SK-N-SH (cell line): Measurements from ENCODE around the gene DICER1. TPM values are rescaled to one million over a fixed set of nuclear protein-coding genes. Genes with fewer than 3 reads are reported as not detected.

Experiments
- CTCF ChIA-PET: fragments of 300-600, 350-600 bp; formaldehyde crosslinking; extraction: SDS; loops from one replicate; lab custom pipeline; 2021; lab: Yijun Ruan, JAX
- POLR2A ChIA-PET: fragments of 350-600 bp; sonication (Branson Sonifier 250); formaldehyde crosslinking; extraction: SDS; loops from one replicate; lab custom pipeline; 2020; ENCODE audit warnings: antibody characterized with exemption, inconsistent platforms; lab: Yijun Ruan, JAX
- DNase-seq: peaks from one replicate; pipeline ENCODE4 v3.0.0; 2012
- H2AFZ ChIP-seq: fragments of 200-600 bp; sonication (generic); 2 replicates; pipeline ENCODE4 v1.8.1; 2016; ENCODE audit warnings: antibody characterized with exemption, mild to moderate bottlenecking, low read depth
- H3F3A ChIP-seq: fragments of 200-600 bp; sonication (generic); replicated peaks from 2 replicates; pipeline ENCODE3; 2016; ENCODE audit warnings: antibody characterized with exemption, mild to moderate bottlenecking; ENCODE audit not compliant: insufficient read depth
- H3K27ac ChIP-seq, 2 experiments: fragments of 200-500 bp in 1 of 2; fragments of 200-600 bp in 1 of 2; sonication (Bioruptor generic) in 1 of 2; sonication (generic), shearing (Covaris generic) in 1 of 2; 2 replicates each; pipeline versions ENCODE4 v1.5.1 to v1.6.1; 2014 to 2016; ENCODE audit warnings: low read depth in 2 of 2, inconsistent platforms in 1 of 2, low read length in 1 of 2, mild to moderate bottlenecking in 1 of 2, mixed read lengths in 1 of 2
- H3K27me3 ChIP-seq: fragments of 200-600 bp; sonication (generic), shearing (Covaris generic); 2 replicates; pipeline ENCODE4 v1.6.1; 2016; ENCODE audit warnings: mixed run types; ENCODE audit not compliant: insufficient read depth
- H3K36me3 ChIP-seq, 2 experiments: fragments of 200-500 bp in 1 of 2; fragments of 200-600 bp in 1 of 2; sonication (Bioruptor generic) in 1 of 2; sonication (generic) in 1 of 2; replicated peaks in 1 of 2; 2 replicates each; pipeline versions ENCODE3 to v1.5.1; 2014 to 2016; ENCODE audit warnings: low read length in 1 of 2, mild to moderate bottlenecking in 1 of 2; ENCODE audit not compliant: insufficient read depth in 2 of 2, control insufficient read depth in 1 of 2
- H3K4me1 ChIP-seq, 2 experiments: fragments of 200-500 bp in 1 of 2; fragments of 200-600 bp in 1 of 2; sonication (Bioruptor generic) in 1 of 2; sonication (generic), shearing (Covaris generic) in 1 of 2; 2 replicates each; pipeline versions ENCODE4 v1.5.1 to v1.6.1; 2014 to 2016; ENCODE audit warnings: low read depth in 1 of 2, low read length in 1 of 2, mixed run types in 1 of 2; ENCODE audit not compliant: insufficient read depth in 2 of 2, control insufficient read depth in 1 of 2
- H3K4me2 ChIP-seq: fragments of 200-600 bp; sonication (generic), shearing (Covaris generic); 2 replicates; pipeline ENCODE4 v1.6.1; 2017; ENCODE audit warnings: mixed run types
- H3K4me3 ChIP-seq, 2 experiments: fragments of 200-500 bp in 1 of 2; fragments of 200-600 bp in 1 of 2; sonication (Bioruptor generic) in 1 of 2; sonication (generic), shearing (Covaris generic) in 1 of 2; 2 replicates each; pipeline versions ENCODE4 v1.5.1 to v1.8.1; 2014 to 2016; ENCODE audit warnings: low read depth in 2 of 2, inconsistent platforms in 1 of 2, low read length in 1 of 2, mild to moderate bottlenecking in 1 of 2, mixed read lengths in 1 of 2, moderate library complexity in 1 of 2
- H3K79me2 ChIP-seq: fragments of 200-600 bp; sonication (generic); 2 replicates; pipeline ENCODE4 v1.8.1; 2017; ENCODE audit warnings: mild to moderate bottlenecking; ENCODE audit not compliant: insufficient read depth
- H3K9ac ChIP-seq: fragments of 200-600 bp; sonication (generic); 2 replicates; pipeline ENCODE4 v1.6.1; 2017; ENCODE audit warnings: mixed run types
- H3K9me2 ChIP-seq: fragments of 200-600 bp; sonication (generic); 2 replicates; pipeline ENCODE4 v1.6.1; 2017; ENCODE audit warnings: mixed run types
- H3K9me3 ChIP-seq: fragments of 200-600 bp; sonication (generic); 2 replicates; pipeline ENCODE4 v1.6.1; 2017; ENCODE audit warnings: mixed run types, mild to moderate bottlenecking, moderate library complexity
- H4K20me1 ChIP-seq: fragments of 200-600 bp; sonication (generic); 2 replicates; pipeline ENCODE4 v1.6.1; 2017; ENCODE audit warnings: mild to moderate bottlenecking, mixed run types; ENCODE audit not compliant: insufficient read depth
- CHD2 ChIP-seq: fragments of 150-350 bp; IDR thresholded peaks from 2 replicates; pipeline ENCODE4 v1.6.1; 2018; ENCODE audit warnings: low read length; ENCODE audit not compliant: partially characterized antibody
- CTCF ChIP-seq: fragments of 200-600 bp; sonication (generic); IDR thresholded peaks from 2 replicates; pipeline ENCODE4 v1.6.1; 2017; ENCODE audit warnings: antibody characterized with exemption, mild to moderate bottlenecking, moderate library complexity
- ELF1 ChIP-seq: IDR thresholded peaks from 2 replicates; pipeline ENCODE4 v1.4.0; 2012
- EP300 ChIP-seq, 2 experiments: IDR thresholded peaks; 2 replicates each; pipeline versions ENCODE4 v1.4.0 to v1.6.1; 2012; ENCODE audit warnings: borderline replicate concordance in 1 of 2, low read depth in 1 of 2, low read length in 1 of 2
- EZH2phosphoT487 ChIP-seq: fragments of 200-600 bp; sonication (generic); IDR thresholded peaks from 2 replicates; pipeline ENCODE4 v1.6.1; 2017; ENCODE audit warnings: low read depth, mixed run types, mild to moderate bottlenecking, antibody characterized with exemption, moderate library complexity, borderline replicate concordance
- FOSL2 ChIP-seq: IDR thresholded peaks from 2 replicates; pipeline ENCODE4 v1.4.0; 2012; ENCODE audit warnings: low read depth, mild to moderate bottlenecking, moderate library complexity, borderline replicate concordance
- FOXJ3 ChIP-seq: sonication (generic); formaldehyde crosslinking; IDR thresholded peaks from 2 replicates; pipeline ENCODE4 v1.5.1; 2020; ENCODE audit warnings: mild to moderate bottlenecking, missing genetic modification reagents
- GATA2 ChIP-seq: sonication (generic); formaldehyde crosslinking; IDR thresholded peaks from 2 replicates; pipeline ENCODE4 v1.5.0; 2020; ENCODE audit warnings: mild to moderate bottlenecking, missing genetic modification reagents
- IRF3 ChIP-seq: fragments of 150-350 bp; IDR thresholded peaks from 2 replicates; pipeline ENCODE4 v1.6.1; 2016; ENCODE audit warnings: mild to moderate bottlenecking, low read depth, low read length
- MAX ChIP-seq: IDR thresholded peaks from 2 replicates; pipeline ENCODE4 v1.4.0; 2012; ENCODE audit warnings: low read depth
- MXI1 ChIP-seq: IDR thresholded peaks from 2 replicates; pipeline ENCODE4 v1.6.1; 2012; ENCODE audit warnings: mild to moderate bottlenecking, low read depth, low read length, improper control_type of control experiment
- NRF1 ChIP-seq: IDR thresholded peaks from 2 replicates; pipeline ENCODE4 v1.6.1; 2012; ENCODE audit warnings: low read depth, mild to moderate bottlenecking, low read length
- RAD21 ChIP-seq: IDR thresholded peaks from 2 replicates; pipeline ENCODE4 v1.6.1; 2012; ENCODE audit warnings: mild to moderate bottlenecking, low read length
- SIN3A ChIP-seq: IDR thresholded peaks from 2 replicates; pipeline ENCODE4 v1.6.1; 2012; ENCODE audit warnings: low read depth, mild to moderate bottlenecking, low read length, moderate library complexity, borderline replicate concordance
- SMC3 ChIP-seq: IDR thresholded peaks from 2 replicates; pipeline ENCODE4 v1.6.1; 2012; ENCODE audit warnings: low read depth, low read length, improper control_type of control experiment
- TAF1 ChIP-seq: IDR thresholded peaks from 2 replicates; pipeline ENCODE4 v1.6.1; 2012; ENCODE audit warnings: low read depth, mild to moderate bottlenecking, low read length, moderate library complexity, borderline replicate concordance
- TCF12 ChIP-seq: IDR thresholded peaks from 2 replicates; pipeline ENCODE4 v1.4.0; 2012
- TEAD4 ChIP-seq: IDR thresholded peaks from 2 replicates; pipeline ENCODE4 v1.4.0; 2012; ENCODE audit warnings: mild to moderate bottlenecking, borderline replicate concordance; ENCODE audit not compliant: insufficient read depth
- USF1 ChIP-seq: IDR thresholded peaks from 2 replicates; pipeline ENCODE4 v1.4.0; 2012; ENCODE audit warnings: low read depth, borderline replicate concordance
- USF2 ChIP-seq: fragments of 150-350 bp; IDR thresholded peaks from 2 replicates; pipeline ENCODE4 v1.6.1; 2017; ENCODE audit warnings: antibody characterized with exemption, low read length, low read depth, borderline replicate concordance
- WGBS: methylation state at CpG from one replicate; pipeline ENCODE4 v1.1.6; 2017; ENCODE audit warnings: low lambda C conversion rate; 5-methylcytosine and 5-hydroxymethylcytosine counted together
- polyA plus RNA-seq, 3 experiments: library from polyadenylated mRNA; depleted of rRNA; stranded (reverse); fragments of >200 nt; gene quantifications; 2 replicates each; pipeline ENCODE4 v1.2.3, GENCODE V29; 2012

Gene DICER1
- polyA plus RNA-seq, 1 of the 3 experiments (the other 2 are of a cell fraction), result 4.7 TPM

- WGBS, result 99% methylated on average over 9 of the region's 9 CpGs
- Histone ChIP-seq H3K27me3 (no peaks in the 10 kb centered on the region), H3K9ac (no peak overlapping the region), H3K79me2 (peaks cover 16% of the 10 kb centered on the region; the same call in 1 of the 2 replicates), H3K9me2 (no peaks in the 10 kb centered on the region), H3K27ac (no peak overlapping the region), H3K9me3 (no peaks in the 10 kb centered on the region), H2AFZ (no peak overlapping the region), H3K4me2 (no peak overlapping the region), H3K4me3 (no peak overlapping the region), H4K20me1 (no peaks in the 10 kb centered on the region), H3K4me1 (peaks cover 4 to 11% of the 10 kb centered on the region in 2 experiments; a peak in 3 of 4 replicates), H3K36me3 (peaks cover 38 to 49% of the 10 kb centered on the region in 2 experiments), H3F3A (peaks cover 3% of the 10 kb centered on the region)
- no peak for DNase-seq
- ChIA-PET CTCF (interaction anchor here (1.4 to 1.6 kb wide), 2 partner anchors 12 to 309 kb away, joined by 5 read pairs; no protein-coding TSS in a partner anchor), POLR2A (no interaction called here)
- TF ChIP-seq FOSL2, result no peak
- TF ChIP-seq TAF1, result no peak
- no peak for TF ChIP-seq GATA2 (CRISPR knock-in tag)
- TF ChIP-seq ELF1, result no peak
- no peak for TF ChIP-seq SMC3
- no peak for TF ChIP-seq SIN3A
- no peak for TF ChIP-seq USF2
- TF ChIP-seq TEAD4, result no peak
- TF ChIP-seq MXI1, result no peak
- TF ChIP-seq EZH2phosphoT487, result no peak
- TF ChIP-seq MAX, result no peak
- no peak for TF ChIP-seq NRF1
- TF ChIP-seq IRF3, result no peak
- no peak for TF ChIP-seq FOXJ3 (CRISPR knock-in tag)
- TF ChIP-seq USF1, result no peak
- TF ChIP-seq RAD21, result no peak
- no peak for TF ChIP-seq CTCF
- no peak for TF ChIP-seq CHD2
- TF ChIP-seq EP300 (IDR thresholded peaks at IDR 0.05; ENCODE audit: borderline replicate concordance in 1 of 2, low read depth in 1 of 2, low read length in 1 of 2), result no peak
- TF ChIP-seq TCF12, result no peak
These were observed 33.3 kb downstream of the DICER1 start for GRCh38 chr14:95123891-95124579.
